Measurements from ENCODE around the gene RABGEF1.

DNA sequence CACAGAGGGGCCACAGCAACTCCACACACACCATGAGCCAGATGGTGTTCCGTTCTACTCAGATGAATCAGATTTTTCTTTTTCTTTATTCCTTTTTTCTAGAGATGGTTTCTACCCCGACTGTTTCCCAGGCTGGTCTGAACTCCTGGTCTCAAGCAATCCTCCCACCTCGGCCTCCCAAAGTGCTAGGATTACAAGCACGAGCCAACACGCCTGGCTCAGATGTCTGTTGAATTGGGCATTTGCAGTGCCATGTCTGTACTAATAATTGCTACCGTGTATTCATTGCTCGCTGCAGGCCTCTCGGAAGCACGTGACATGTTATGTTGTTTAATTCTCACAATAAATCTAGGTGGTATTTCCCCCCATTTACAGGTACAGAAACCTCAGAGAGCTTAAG is 67.2 kb downstream of the RABGEF1 start:
- TF ChIP-seq SP1 (IDR thresholded peaks at IDR 0.05; ENCODE audit: low read depth, low read length) (no peak), POLR2A (IDR thresholded peaks at IDR 0.05; ENCODE audit: control extremely low read depth in 1 of 2, low read depth in 2 of 2, low read length in 2 of 2) (no peak), CTCF (IDR thresholded peaks at IDR 0.05; ENCODE audit: control extremely low read depth in 1 of 3, insufficient read depth in 1 of 3, low read depth in 1 of 3, low read length in 3 of 3) (no peak), CHD2 (IDR thresholded peaks at IDR 0.05; ENCODE audit: low read length) (no peak)
